Psoas muscle (tissue), 8 donors: Measurements from ENCODE around the gene SLC24A1. TPM values are rescaled to one million over a fixed set of nuclear protein-coding genes. Genes with fewer than 3 reads are reported as not detected.

ENCODE experiments used
- ATAC-seq, 4 donors: fragments of 200-7000 bp; cut with Tn5 transposase; one replicate each; pipeline ENCODE4 v1.9.1; 2020; ENCODE audit warnings: moderate library complexity in 3 of 4, mild to moderate bottlenecking in 2 of 4
- DNase-seq, 2 donors: peaks; one replicate each; pipeline ENCODE4 v3.0.0-alpha.2; 2020
- H3K27ac ChIP-seq: fragments of 200-600 bp; one replicate; pipeline ENCODE4 v1.8.0; 2022
- H3K27me3 ChIP-seq, 3 donors: fragments of 200-600 bp in 1 of 3; one replicate each; pipeline versions ENCODE4 v1.6.1 to v1.8.0; 2013 to 2022; ENCODE audit warnings: low read length in 2 of 3, mild to moderate bottlenecking in 2 of 3, moderate library complexity in 1 of 3; ENCODE audit not compliant: insufficient read depth in 3 of 3
- H3K36me3 ChIP-seq, 2 donors: fragments of 200-600 bp in 1 of 2; one replicate each; pipeline versions ENCODE4 v1.6.1 to v1.8.0; 2013 to 2022; ENCODE audit warnings: low read depth in 1 of 2, mild to moderate bottlenecking in 1 of 2, moderate library complexity in 1 of 2; ENCODE audit not compliant: insufficient read depth in 1 of 2
- H3K4me1 ChIP-seq: fragments of 200-600 bp; one replicate; pipeline ENCODE4 v1.8.0; 2022
- H3K4me3 ChIP-seq: fragments of 200-600 bp; one replicate; pipeline ENCODE4 v1.8.0; 2022; ENCODE audit warnings: mild to moderate bottlenecking
- H3K9me3 ChIP-seq: fragments of 200-600 bp; one replicate; pipeline ENCODE4 v1.8.0; 2022
- WGBS, 3 donors: extraction: QIAGEN DNeasy Blood & Tissue Kit; methylation state at CpG; one replicate each; pipeline versions ENCODE4 v1.1.6 to v1.1.7; 2013; 5-methylcytosine and 5-hydroxymethylcytosine counted together
- intact Hi-C, 2 donors: fragments of 100-400 bp; cut with DNase I; formaldehyde crosslinking; loops; one replicate each; pipeline versions ENCODE4 v1.11.0 to v1.14.2; 2022
- polyA plus RNA-seq, 3 donors: library from polyadenylated mRNA; stranded (reverse); fragments of 200-250 nt; gene quantifications; one replicate each; pipeline ENCODE4 v1.2.3, GENCODE V29; 2013
- total RNA-seq, 4 donors: library from RNA; stranded (reverse); fragmentation: NEBNext Ultra II Directional in 2 of 4; extraction: Animal tissue kit (Norgen Biotek cat#: 25700) in 2 of 4; gene quantifications; one replicate each; pipeline versions ENCODE4 v1.2.1 to v1.2.4, GENCODE V29; 2021 to 2023
- TF ChIP-seq, protein P1 (sequence below): fragments of 200-600 bp; IDR thresholded peaks from one replicate; pipeline ENCODE4 v1.8.0; 2022; ENCODE audit warnings: antibody characterized with exemption
- donor health status: healthy with polysubstance abuse.
- donor health status: DM: no; HTN: no; CAD: no; lungs with moderate emphysema.
- donor health status: Bipolar disorder and iron deficiency.
- donor health status: healthy.
- donor health status: DM: yes; HTN: yes; CAD: no.
- donor health status: DM: no; HTN: no; CAD: no.
- donor health status: DM: no; HTN: no; CAD: no.
- donor health status: DM: yes; HTN: yes; CAD: no.

The SLC24A1 gene
- total and polyA plus RNA-seq, 7 donors, result 0.20 to 2.2 (median 0.74) TPM

DNA sequence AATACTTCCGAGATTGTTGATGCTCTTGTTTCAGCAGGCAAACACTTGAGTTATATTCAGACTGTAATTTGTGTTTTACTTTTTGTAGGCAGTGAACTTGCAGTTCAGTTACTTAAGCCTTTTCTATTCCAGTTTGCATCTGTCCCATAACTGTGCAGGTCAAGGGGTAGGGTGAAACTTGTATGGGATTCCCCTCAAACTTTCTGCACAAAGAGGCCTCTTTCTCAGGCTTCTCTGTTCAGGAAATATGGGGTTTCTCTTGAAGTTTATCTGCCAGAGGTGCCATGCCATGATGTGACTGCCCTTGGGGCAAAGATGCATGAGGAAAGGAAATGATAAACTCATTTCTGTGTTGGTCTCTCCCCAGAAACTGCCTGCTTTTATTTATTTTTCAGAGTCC lies 66.7 kb downstream of the SLC24A1 start:
- H3K9me3 ChIP-seq, result no peaks in the 10 kb centered on the region
- WGBS, 3 donors, result 94 to 100% (median 97%) methylated on average over 1 of the region's 1 CpG
- intact Hi-C loops, result no loop called here
- H3K27me3 ChIP-seq, result no peaks in the 10 kb centered on the region
- peaks cover 3 to 58% of the 10 kb centered on the region in 2 donors for H3K36me3 ChIP-seq
- DNase-seq (no peak), ATAC-seq (no peak)
- H3K4me1 ChIP-seq, result no peaks in the 10 kb centered on the region
- H3K27ac ChIP-seq, result no peak overlapping the region
- no peak overlapping the region for H3K4me3 ChIP-seq
- TF ChIP-seq, protein P1, sequence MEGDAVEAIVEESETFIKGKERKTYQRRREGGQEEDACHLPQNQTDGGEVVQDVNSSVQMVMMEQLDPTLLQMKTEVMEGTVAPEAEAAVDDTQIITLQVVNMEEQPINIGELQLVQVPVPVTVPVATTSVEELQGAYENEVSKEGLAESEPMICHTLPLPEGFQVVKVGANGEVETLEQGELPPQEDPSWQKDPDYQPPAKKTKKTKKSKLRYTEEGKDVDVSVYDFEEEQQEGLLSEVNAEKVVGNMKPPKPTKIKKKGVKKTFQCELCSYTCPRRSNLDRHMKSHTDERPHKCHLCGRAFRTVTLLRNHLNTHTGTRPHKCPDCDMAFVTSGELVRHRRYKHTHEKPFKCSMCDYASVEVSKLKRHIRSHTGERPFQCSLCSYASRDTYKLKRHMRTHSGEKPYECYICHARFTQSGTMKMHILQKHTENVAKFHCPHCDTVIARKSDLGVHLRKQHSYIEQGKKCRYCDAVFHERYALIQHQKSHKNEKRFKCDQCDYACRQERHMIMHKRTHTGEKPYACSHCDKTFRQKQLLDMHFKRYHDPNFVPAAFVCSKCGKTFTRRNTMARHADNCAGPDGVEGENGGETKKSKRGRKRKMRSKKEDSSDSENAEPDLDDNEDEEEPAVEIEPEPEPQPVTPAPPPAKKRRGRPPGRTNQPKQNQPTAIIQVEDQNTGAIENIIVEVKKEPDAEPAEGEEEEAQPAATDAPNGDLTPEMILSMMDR, result no peak

DNA sequence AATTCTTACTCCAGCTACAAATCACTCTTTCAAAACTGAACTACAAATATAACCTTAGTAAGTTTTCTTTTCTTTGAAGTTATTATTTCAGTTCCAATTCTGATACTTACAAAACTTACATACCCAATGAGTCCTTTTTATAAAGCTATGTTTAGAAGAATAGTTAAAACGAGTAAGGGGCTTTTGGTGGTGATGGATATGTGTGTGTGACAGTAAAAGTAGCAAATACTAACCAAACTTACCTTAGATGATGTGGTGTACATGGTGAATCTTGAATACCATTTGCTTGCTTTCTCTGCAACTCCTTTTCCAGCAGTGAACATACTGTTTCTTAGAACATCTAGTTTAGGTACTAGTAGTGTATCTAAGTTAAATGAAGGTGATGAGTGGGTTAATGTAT lies 68.4 kb downstream of the SLC24A1 start:
- no peak for ATAC-seq
- no peaks in the 10 kb centered on the region for H3K4me1 ChIP-seq
- TF ChIP-seq, protein P1, result no peak
- no peaks in the 10 kb centered on the region for H3K27me3 ChIP-seq
- no peak overlapping the region for H3K4me3 ChIP-seq
- H3K27ac ChIP-seq, result no peak overlapping the region
- H3K9me3 ChIP-seq, result no peaks in the 10 kb centered on the region
- 81 to 92% (median 90%) methylated on average over 1 of the region's 1 CpG for WGBS, 3 donors
- peaks cover 3 to 73% of the 10 kb centered on the region in 2 donors for H3K36me3 ChIP-seq
- intact Hi-C loops, result no loop called here
- DNase-seq, result no peak

- WGBS, 3 donors, result 84 to 92% (median 85%) methylated on average over 4 of the region's 4 CpGs
- H3K9me3 ChIP-seq, result no peaks in the 10 kb centered on the region
- no peak overlapping the region for H3K4me3 ChIP-seq
- no peaks in the 10 kb centered on the region for H3K27me3 ChIP-seq
- TF ChIP-seq, protein P1, result no peak
- H3K4me1 ChIP-seq, result no peaks in the 10 kb centered on the region
- intact Hi-C loops, result no loop called here
- H3K27ac ChIP-seq, result no peak overlapping the region
- ATAC-seq (no peak), DNase-seq (no peak)
- peaks cover 3 to 79% of the 10 kb centered on the region in 2 donors for H3K36me3 ChIP-seq
These were observed 69.0 kb downstream of the SLC24A1 start for GRCh38 chr15:65690778-65691177.

DNA sequence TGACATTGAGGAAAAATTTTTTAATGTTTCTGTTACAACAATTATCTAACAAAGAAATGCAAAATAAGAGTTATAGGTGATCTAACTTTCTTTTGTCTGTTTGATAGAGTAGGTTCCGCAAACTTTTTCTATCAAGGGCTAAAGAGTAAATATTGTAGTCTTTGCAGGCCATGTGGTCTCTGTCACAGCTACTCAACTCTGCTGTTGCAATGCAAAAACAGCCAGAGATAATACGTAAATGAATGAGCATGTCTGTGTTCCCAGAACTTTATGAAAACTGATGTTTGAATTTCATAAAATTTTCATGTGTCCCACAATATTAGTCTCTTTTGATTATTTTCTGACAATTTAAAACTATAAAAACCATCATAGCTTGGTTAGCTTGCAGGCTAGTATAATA lies 73.3 kb downstream of the SLC24A1 start:
- peaks cover 3 to 82% of the 10 kb centered on the region in 2 donors for H3K36me3 ChIP-seq
- no peak overlapping the region for H3K27ac ChIP-seq
- ATAC-seq (no peak), DNase-seq (no peak)
- H3K4me3 ChIP-seq, result no peak overlapping the region
- no peaks in the 10 kb centered on the region for H3K9me3 ChIP-seq
- H3K27me3 ChIP-seq, result no peaks in the 10 kb centered on the region
- TF ChIP-seq, protein P1, result no peak
- WGBS, 3 donors, result 96 to 100% (median 97%) methylated on average over 2 of the region's 2 CpGs
- intact Hi-C loops, result no loop called here
- no peaks in the 10 kb centered on the region for H3K4me1 ChIP-seq

Other genes with a start within 250 kb of the SLC24A1 start
- gene IGDCC3, start 243.9 kb upstream of the SLC24A1 start, total RNA-seq, result not detected
- not detected for gene IGDCC3, start 243.9 kb upstream of the SLC24A1 start, polyA plus RNA-seq
- 10 to 100 TPM in 2 of 4 donors, 1 to 10 TPM in 2; 4.8 to 34.1 (median 10.4) TPM for gene IGDCC4, start 199.0 kb upstream of the SLC24A1 start, total RNA-seq
- 1 to 10 TPM; 2.7 to 4.6 (median 3.8) TPM for gene IGDCC4, start 199.0 kb upstream of the SLC24A1 start, polyA plus RNA-seq
- gene DPP8, start 104.2 kb upstream of the SLC24A1 start, total RNA-seq, result 10 to 100 TPM; 29.7 to 39.6 (median 34.3) TPM
- gene DPP8, start 104.2 kb upstream of the SLC24A1 start, polyA plus RNA-seq, result 10 to 100 TPM in 1 of 3 donors, 1 to 10 TPM in 2; 9.1 to 38.0 (median 9.6) TPM
- 1 to 10 TPM; 5.0 to 8.7 (median 6.1) TPM for gene HACD3, start 91.5 kb upstream of the SLC24A1 start, total RNA-seq
- gene HACD3, start 91.5 kb upstream of the SLC24A1 start, polyA plus RNA-seq, result 1 to 10 TPM; 3.7 to 8.8 (median 8.8) TPM
- 10 to 100 TPM in 3 of 4 donors, 1 to 10 TPM in 1; 10.0 to 17.0 (median 13.9) TPM for gene INTS14, start 10.8 kb upstream of the SLC24A1 start, total RNA-seq
- gene INTS14, start 10.8 kb upstream of the SLC24A1 start, polyA plus RNA-seq, result 10 to 100 TPM in 2 of 3 donors, 1 to 10 TPM in 1; 8.7 to 20.2 (median 16.1) TPM
- 10 to 100 TPM; 15.4 to 46.7 (median 23.4) TPM for gene DENND4A, start 170.4 kb downstream of the SLC24A1 start, total RNA-seq
- gene DENND4A, start 170.4 kb downstream of the SLC24A1 start, polyA plus RNA-seq, result 10 to 100 TPM in 1 of 3 donors, 1 to 10 TPM in 2; 4.0 to 11.2 (median 7.0) TPM
- 100 to 1,000 TPM in 2 of 4 donors, 10 to 100 TPM in 2; 89.5 to 152 (median 105) TPM for gene RAB11A, start 247.6 kb downstream of the SLC24A1 start, total RNA-seq
- gene RAB11A, start 247.6 kb downstream of the SLC24A1 start, polyA plus RNA-seq, result 100 to 1,000 TPM; 115 to 152 (median 150) TPM